ENCODE measurements around the gene ZNF429. TPM values are rescaled to one million over a fixed set of nuclear protein-coding genes. Genes with fewer than 3 reads are reported as not detected.

ZNF429 gene
- total RNA-seq, 1 donor from 2014 or later = 10.0 TPM

GRCh38 chr19:21568816-21569493 lies 63.6 kb downstream of the ZNF429 start:
- H3K4me1 ChIP-seq = peaks cover 8% of the 10 kb centered on the region

GRCh38 chr19:21569494-21569865 lies 64.1 kb downstream of the ZNF429 start:
- intact Hi-C loops (cut with micrococcal nuclease) = no loop called here
- Histone ChIP-seq H3K27me3 (ENCODE audit: low read depth) (no peaks in the 10 kb centered on the region), H3K9me3 (replicated peaks) (peaks cover 28% of the 10 kb centered on the region), H3K27ac (replicated peaks) (peak overlapping the region; percentile 79), H3K4me1 (peaks cover 8% of the 10 kb centered on the region), H3K4me3 (peak overlapping the region; percentile 68), H3K36me3 (no peaks in the 10 kb centered on the region)
- TF ChIP-seq CTCF (IDR thresholded peaks at IDR 0.05; ENCODE audit: borderline replicate concordance) = no peak
- DNase-seq = peak; percentile 54

More at GRCh38 chr19:21568816-21569493, 63.6 kb downstream of the ZNF429 start:
- Histone ChIP-seq H3K27me3 (ENCODE audit: low read depth) (no peaks in the 10 kb centered on the region), H3K9me3 (replicated peaks) (peaks cover 28% of the 10 kb centered on the region), H3K36me3 (no peaks in the 10 kb centered on the region), H3K27ac (replicated peaks) (peak overlapping the region; percentile 79), H3K4me3 (peak overlapping the region; percentile 68)
- intact Hi-C loops (cut with micrococcal nuclease) = no loop called here
- no peak for TF ChIP-seq CTCF (IDR thresholded peaks at IDR 0.05; ENCODE audit: borderline replicate concordance)
- DNase-seq = peak; percentile 87

GRCh38 chr19:21571316-21571715 lies 65.9 kb downstream of the ZNF429 start:
- peaks cover 7% of the 10 kb centered on the region for H3K4me1 ChIP-seq
- no peaks in the 10 kb centered on the region for H3K36me3 ChIP-seq
- H3K27me3 ChIP-seq (ENCODE audit: low read depth) = no peaks in the 10 kb centered on the region
- H3K9me3 ChIP-seq (replicated peaks) = peaks cover 28% of the 10 kb centered on the region
- TF ChIP-seq CTCF (IDR thresholded peaks at IDR 0.05; ENCODE audit: borderline replicate concordance) = no peak
- intact Hi-C loops (cut with micrococcal nuclease) = no loop called here
- H3K27ac ChIP-seq (replicated peaks) = no peak overlapping the region
- DNase-seq = no peak
- no peak overlapping the region for H3K4me3 ChIP-seq

- Histone ChIP-seq H3K9me3 (replicated peaks) (peaks cover 28% of the 10 kb centered on the region), H3K4me1 (no peaks in the 10 kb centered on the region), H3K36me3 (no peaks in the 10 kb centered on the region), H3K4me3 (no peak overlapping the region), H3K27me3 (ENCODE audit: low read depth) (no peaks in the 10 kb centered on the region), H3K27ac (replicated peaks) (no peak overlapping the region)
- no peak for DNase-seq
- TF ChIP-seq CTCF (IDR thresholded peaks at IDR 0.05; ENCODE audit: borderline replicate concordance) = no peak
- intact Hi-C loops (cut with micrococcal nuclease) = no loop called here
Observed at GRCh38 chr19:21574607-21575006, 69.2 kb downstream of the ZNF429 start.

- Histone ChIP-seq H3K36me3 (no peaks in the 10 kb centered on the region), H3K9me3 (replicated peaks) (peaks cover 28% of the 10 kb centered on the region), H3K27me3 (ENCODE audit: low read depth) (no peaks in the 10 kb centered on the region), H3K27ac (replicated peaks) (no peak overlapping the region), H3K4me1 (no peaks in the 10 kb centered on the region), H3K4me3 (no peak overlapping the region)
- intact Hi-C loops (cut with micrococcal nuclease) = no loop called here
- TF ChIP-seq CTCF (IDR thresholded peaks at IDR 0.05; ENCODE audit: borderline replicate concordance) = no peak
- no peak for DNase-seq
Observed at GRCh38 chr19:21576481-21576880, 71.1 kb downstream of the ZNF429 start.
